IPS-15b (cell line): ENCODE measurements around the gene TMEM117.
"Not testable (repeated sequence)": the region's sequence is repeated elsewhere in the genome, so short reads cannot be mapped to it uniquely, and the experiment has no call there.

ENCODE experiments used
- H3K27me3 ChIP-seq: one replicate; pipeline ENCODE4 v1.6.1; 2013; ENCODE audit warnings: low read length; ENCODE audit not compliant: control insufficient read depth, insufficient read depth
- H3K36me3 ChIP-seq: one replicate; pipeline ENCODE4 v1.6.1; 2013; ENCODE audit warnings: low read length; ENCODE audit not compliant: control insufficient read depth, insufficient read depth
- H3K4me1 ChIP-seq: one replicate; pipeline ENCODE4 v1.6.1; 2013; ENCODE audit warnings: mild to moderate bottlenecking, low read length; ENCODE audit not compliant: control insufficient read depth, insufficient read depth
- H3K4me3 ChIP-seq: one replicate; pipeline ENCODE4 v1.5.1; 2013; ENCODE audit warnings: low read depth, low read length
- H3K9ac ChIP-seq: one replicate; pipeline ENCODE4 v1.6.1; 2013; ENCODE audit warnings: low read depth, mild to moderate bottlenecking, low read length
- H3K9me3 ChIP-seq: one replicate; pipeline ENCODE4 v1.6.1; 2013; ENCODE audit warnings: mild to moderate bottlenecking, low read length; ENCODE audit not compliant: control insufficient read depth, insufficient read depth

The TMEM117 gene

GRCh38 chr12:44038411-44038810 lies 202.5 kb downstream of the TMEM117 start:
- no peaks in the 10 kb centered on the region for H3K9me3 ChIP-seq
- H3K9ac ChIP-seq = no peak overlapping the region
- H3K27me3 ChIP-seq = no peaks in the 10 kb centered on the region
- no peak overlapping the region for H3K4me3 ChIP-seq
- no peaks in the 10 kb centered on the region for H3K4me1 ChIP-seq
- H3K36me3 ChIP-seq = no peaks in the 10 kb centered on the region

- H3K4me3 ChIP-seq, H3K27me3 ChIP-seq, H3K36me3 ChIP-seq, H3K4me1 ChIP-seq, H3K9me3 ChIP-seq, H3K9ac ChIP-seq: not testable (repeated sequence)
Measured at GRCh38 chr12:44044491-44044890, 208.6 kb downstream of the TMEM117 start.

GRCh38 chr12:44046732-44047417 lies 211.0 kb downstream of the TMEM117 start:
- Histone ChIP-seq H3K9ac (no peak overlapping the region), H3K36me3 (no peaks in the 10 kb centered on the region), H3K4me1 (no peaks in the 10 kb centered on the region), H3K4me3 (no peak overlapping the region), H3K27me3 (no peaks in the 10 kb centered on the region), H3K9me3 (no peaks in the 10 kb centered on the region)

- H3K36me3 ChIP-seq = no peaks in the 10 kb centered on the region
- H3K27me3 ChIP-seq = no peaks in the 10 kb centered on the region
- no peak overlapping the region for H3K9ac ChIP-seq
- H3K9me3 ChIP-seq = no peaks in the 10 kb centered on the region
- H3K4me3 ChIP-seq = no peak overlapping the region
- no peaks in the 10 kb centered on the region for H3K4me1 ChIP-seq
Measured at GRCh38 chr12:44052554-44052953, 216.7 kb downstream of the TMEM117 start.

GRCh38 chr12:44053549-44054127 lies 217.8 kb downstream of the TMEM117 start:
- Histone ChIP-seq H3K9ac (no peak overlapping the region), H3K4me1 (no peaks in the 10 kb centered on the region), H3K36me3 (no peaks in the 10 kb centered on the region), H3K27me3 (no peaks in the 10 kb centered on the region), H3K9me3 (no peaks in the 10 kb centered on the region), H3K4me3 (no peak overlapping the region)

- Histone ChIP-seq H3K27me3 (no peaks in the 10 kb centered on the region), H3K4me3 (no peak overlapping the region), H3K9me3 (no peaks in the 10 kb centered on the region), H3K36me3 (no peaks in the 10 kb centered on the region), H3K4me1 (no peaks in the 10 kb centered on the region), H3K9ac (no peak overlapping the region)
Measured at GRCh38 chr12:44054281-44054680, 218.4 kb downstream of the TMEM117 start.

GRCh38 chr12:44058366-44058765 lies 222.5 kb downstream of the TMEM117 start:
- no peak overlapping the region for H3K9ac ChIP-seq
- H3K4me1 ChIP-seq = no peaks in the 10 kb centered on the region
- H3K9me3 ChIP-seq = no peaks in the 10 kb centered on the region
- H3K27me3 ChIP-seq = no peaks in the 10 kb centered on the region
- H3K36me3 ChIP-seq = no peaks in the 10 kb centered on the region
- H3K4me3 ChIP-seq = no peak overlapping the region

- Histone ChIP-seq H3K27me3 (no peaks in the 10 kb centered on the region), H3K4me1 (no peaks in the 10 kb centered on the region), H3K9me3 (no peaks in the 10 kb centered on the region), H3K36me3 (no peaks in the 10 kb centered on the region), H3K9ac (no peak overlapping the region), H3K4me3 (no peak overlapping the region)
Measured at GRCh38 chr12:44059476-44059875, 223.6 kb downstream of the TMEM117 start.

GRCh38 chr12:44063671-44064070 lies 227.8 kb downstream of the TMEM117 start:
- H3K27me3 ChIP-seq = no peaks in the 10 kb centered on the region
- H3K9ac ChIP-seq = no peak overlapping the region
- no peak overlapping the region for H3K4me3 ChIP-seq
- H3K36me3 ChIP-seq = no peaks in the 10 kb centered on the region
- H3K9me3 ChIP-seq = no peaks in the 10 kb centered on the region
- no peaks in the 10 kb centered on the region for H3K4me1 ChIP-seq

- no peaks in the 10 kb centered on the region for H3K27me3 ChIP-seq
- H3K4me1 ChIP-seq = no peaks in the 10 kb centered on the region
- no peak overlapping the region for H3K9ac ChIP-seq
- H3K36me3 ChIP-seq = no peaks in the 10 kb centered on the region
- no peaks in the 10 kb centered on the region for H3K9me3 ChIP-seq
- H3K4me3 ChIP-seq = no peak overlapping the region
Measured at GRCh38 chr12:44076871-44077270, 241.0 kb downstream of the TMEM117 start.

GRCh38 chr12:44077294-44077693 lies 241.4 kb downstream of the TMEM117 start:
- Histone ChIP-seq H3K9ac (no peak overlapping the region), H3K4me3 (no peak overlapping the region), H3K27me3 (no peaks in the 10 kb centered on the region), H3K4me1 (no peaks in the 10 kb centered on the region), H3K36me3 (no peaks in the 10 kb centered on the region), H3K9me3 (no peaks in the 10 kb centered on the region)

- Histone ChIP-seq H3K27me3 (no peaks in the 10 kb centered on the region), H3K9ac (no peak overlapping the region), H3K36me3 (no peaks in the 10 kb centered on the region), H3K9me3 (no peaks in the 10 kb centered on the region), H3K4me1 (no peaks in the 10 kb centered on the region), H3K4me3 (no peak overlapping the region)
Measured at GRCh38 chr12:44078273-44078672, 242.4 kb downstream of the TMEM117 start.
